Bone marrow (tissue), 2 donors: Measurements from ENCODE around the gene NAP1L1.

ENCODE experiments used
- DNase-seq, 2 donors: peaks; one replicate each; lab custom pipeline; 2025; lab: John Stamatoyannopoulos, UW

Gene NAP1L1

DNA sequence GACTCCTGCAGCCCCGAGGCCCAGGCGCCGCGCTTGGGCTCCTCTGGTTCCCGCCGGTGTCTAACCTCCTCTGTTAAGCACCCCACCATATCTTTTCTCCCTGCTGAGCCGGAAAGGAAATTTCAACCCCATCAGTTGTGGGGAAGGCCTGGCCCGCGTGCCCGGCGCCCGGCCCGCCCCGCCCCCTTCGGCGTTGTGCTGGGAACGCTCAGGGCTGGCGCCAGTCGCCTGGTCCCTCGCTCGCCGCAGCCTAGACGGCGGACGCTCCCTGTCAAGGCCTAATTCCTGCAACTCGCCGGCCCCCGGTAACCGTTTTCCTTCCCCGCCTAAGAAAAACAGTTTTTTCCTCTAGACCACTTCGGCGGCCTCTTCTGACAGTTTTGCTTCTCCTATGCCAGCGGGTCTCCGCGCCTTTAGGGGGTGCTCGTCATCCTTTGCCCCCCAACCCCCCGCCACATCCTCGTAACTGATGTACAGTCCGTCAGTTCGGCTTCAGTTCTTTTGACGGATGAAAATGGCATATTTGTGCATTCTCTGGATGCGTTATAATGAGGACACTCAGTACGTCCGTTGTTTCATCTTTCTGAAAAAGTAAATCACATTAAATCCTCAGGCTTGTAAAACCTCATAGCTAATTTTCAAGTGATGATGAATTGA lies 506 bp upstream of the NAP1L1 start:
- peak in 1 of 2 donors; percentile 20 for DNase-seq

DNA sequence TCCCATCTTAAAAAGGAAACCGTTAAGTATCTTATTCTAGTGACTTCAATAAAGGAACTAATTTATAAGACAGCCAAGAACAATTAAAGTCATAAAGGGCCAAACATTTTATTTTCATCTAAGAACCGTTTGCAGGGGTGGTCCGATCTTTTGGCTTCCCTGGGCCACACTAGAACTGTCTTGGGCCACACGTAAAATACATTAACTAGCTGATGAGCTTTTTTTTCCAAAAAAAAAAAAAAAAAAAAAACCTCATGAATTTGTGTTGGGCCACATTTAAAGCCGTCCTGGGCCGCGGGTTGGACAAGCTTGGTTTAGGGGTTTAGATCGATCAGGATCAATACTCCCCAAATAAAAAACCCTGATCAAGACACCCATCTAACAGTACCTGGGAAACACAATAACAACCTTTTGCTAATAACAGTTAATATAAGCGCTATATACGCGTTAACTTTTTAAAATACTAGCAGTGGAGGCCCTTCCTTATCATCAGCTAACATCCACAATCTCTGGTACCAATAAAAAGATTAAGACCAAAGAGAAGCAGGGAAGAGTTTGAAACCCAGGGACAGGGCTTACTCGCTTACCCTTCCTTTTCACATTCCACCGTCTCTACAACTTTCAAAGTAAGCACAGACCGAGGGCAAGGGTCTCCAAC lies 1.1 kb downstream of the NAP1L1 start:
- DNase-seq, result no peak

DNA sequence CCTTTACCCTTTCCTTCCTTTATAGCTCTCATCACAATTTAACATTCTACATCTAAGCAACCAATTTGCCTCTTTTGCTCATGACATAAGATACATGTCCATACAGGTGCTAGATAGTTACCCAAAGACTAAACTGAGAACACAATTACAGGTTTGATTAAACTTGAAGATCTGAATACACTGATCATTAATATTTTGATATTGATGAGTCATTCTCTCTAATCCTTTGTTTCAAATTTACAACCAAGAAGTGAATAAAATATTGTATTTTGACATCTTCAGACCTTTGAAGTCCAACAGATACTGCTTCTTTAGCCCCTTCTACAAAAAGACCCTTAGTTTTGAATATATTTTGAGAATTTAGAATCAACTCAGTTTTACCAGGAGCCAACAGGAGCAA lies 2.6 kb downstream of the NAP1L1 start:
- no peak for DNase-seq

DNA sequence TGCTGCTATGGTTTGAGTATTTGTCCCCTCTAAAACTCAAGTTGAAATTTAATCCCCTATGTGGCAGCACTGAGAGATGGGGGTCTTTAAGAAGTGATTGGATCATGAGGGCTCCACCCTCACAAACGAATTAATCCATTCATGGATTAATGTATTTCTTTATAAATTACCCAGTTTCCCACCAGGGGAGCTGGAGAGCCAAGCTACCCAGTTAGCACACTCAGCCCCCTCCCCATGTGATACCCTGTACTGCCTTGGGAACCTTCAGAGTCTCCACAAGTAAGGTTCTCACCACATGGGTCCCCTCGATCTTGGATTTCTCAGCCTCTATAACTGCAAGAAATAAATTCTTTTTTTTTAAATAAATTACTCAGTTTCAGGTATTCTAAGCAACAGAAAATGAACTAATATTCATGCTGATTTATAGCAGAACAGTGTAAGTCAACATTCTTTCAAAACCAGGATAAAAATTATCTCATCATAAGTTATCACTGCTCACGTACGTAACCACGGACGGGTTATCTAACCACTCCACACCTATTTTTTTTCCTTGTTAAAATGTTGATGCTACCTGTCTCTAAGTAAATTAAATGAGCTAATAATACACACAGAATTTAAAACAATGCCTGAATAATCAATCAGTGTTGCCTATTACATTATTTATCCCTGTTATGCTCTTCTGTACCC lies 3.6 kb downstream of the NAP1L1 start:
- no peak for DNase-seq

GRCh38 chr12:76080017-76080728 lies 4.3 kb downstream of the NAP1L1 start:
- DNase-seq, result no peak

DNA sequence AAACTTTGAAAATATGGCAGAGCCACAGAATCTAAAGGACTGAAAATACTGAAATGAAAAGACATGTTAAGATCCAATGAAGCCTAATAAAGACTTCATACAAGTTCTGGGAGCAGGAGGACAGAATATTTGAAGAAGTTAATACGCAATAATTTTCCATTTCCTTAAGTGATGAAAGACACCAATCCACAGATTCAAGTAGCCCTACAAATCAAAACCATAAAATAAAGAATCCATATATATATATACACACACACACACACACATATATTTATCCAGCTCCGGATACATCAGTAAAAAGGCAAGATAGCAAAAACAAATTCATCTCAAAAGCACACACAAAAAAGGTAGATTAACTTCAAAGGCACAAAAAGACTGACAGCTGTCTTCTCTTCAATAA lies 5.7 kb downstream of the NAP1L1 start:
- no peak for DNase-seq

DNA sequence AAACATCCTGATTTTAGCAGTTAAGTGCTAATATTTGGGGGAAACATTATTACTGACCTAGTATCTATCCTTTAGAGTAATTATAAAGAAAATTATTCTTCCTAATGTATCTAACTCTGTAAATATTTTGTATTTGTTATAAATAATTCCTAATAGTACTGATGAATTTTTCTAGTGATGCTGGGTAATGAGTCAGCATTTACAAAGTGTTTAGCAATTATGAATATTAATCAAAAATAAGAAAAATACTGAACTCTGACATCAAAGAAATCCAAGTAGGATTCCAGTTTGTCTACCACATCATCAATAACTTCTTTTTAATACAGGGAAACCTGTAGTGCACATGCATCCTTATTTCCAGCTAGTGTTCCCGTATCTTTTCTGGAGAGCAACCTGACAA lies 9.0 kb downstream of the NAP1L1 start:
- no peak for DNase-seq

GRCh38 chr12:76074701-76075336 lies 9.7 kb downstream of the NAP1L1 start:
- no peak for DNase-seq

DNA sequence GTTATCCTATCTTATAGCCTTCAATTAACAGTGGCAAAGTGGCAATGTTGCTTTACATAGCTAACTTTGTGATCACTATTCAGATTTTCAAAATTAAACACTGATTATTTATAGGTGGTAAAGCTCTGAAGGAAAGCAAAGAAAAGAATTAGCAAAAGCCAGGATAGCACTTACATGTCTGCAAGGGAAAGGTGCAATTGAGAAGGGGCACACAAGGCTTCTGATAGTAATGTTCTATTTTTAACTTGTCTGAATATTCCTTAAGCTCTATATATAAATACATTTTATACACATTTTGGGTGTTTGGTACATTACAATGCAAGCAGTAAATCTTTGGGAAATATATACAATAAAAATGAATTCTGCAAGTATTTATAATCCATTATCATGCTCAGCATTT lies 10.9 kb downstream of the NAP1L1 start:
- DNase-seq, result no peak

DNA sequence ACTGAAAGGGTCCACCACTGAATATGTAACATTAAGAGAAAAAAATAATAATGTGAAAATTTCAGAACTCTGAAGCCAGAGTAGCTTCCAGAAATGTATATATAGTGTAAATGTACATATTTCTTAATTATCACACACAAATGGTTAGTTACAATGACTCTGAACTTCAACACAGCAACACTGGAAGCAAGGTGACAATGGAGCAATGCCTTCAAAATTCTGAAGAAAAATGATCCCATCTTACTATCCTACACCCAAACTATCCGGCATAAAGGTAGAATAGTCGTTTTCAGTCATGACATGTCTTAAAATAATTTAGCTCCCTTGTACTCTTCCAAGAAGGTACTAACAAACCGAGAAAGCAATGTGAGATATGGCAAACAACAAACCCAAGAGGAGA lies 11.9 kb downstream of the NAP1L1 start:
- no peak for DNase-seq

- no peak for DNase-seq
Observed at GRCh38 chr12:76069339-76069738, 15.1 kb downstream of the NAP1L1 start.

- DNase-seq, result no peak
Observed at GRCh38 chr12:76065917-76066316, 18.6 kb downstream of the NAP1L1 start.

GRCh38 chr12:76064904-76065303 lies 19.6 kb downstream of the NAP1L1 start:
- no peak for DNase-seq

DNA sequence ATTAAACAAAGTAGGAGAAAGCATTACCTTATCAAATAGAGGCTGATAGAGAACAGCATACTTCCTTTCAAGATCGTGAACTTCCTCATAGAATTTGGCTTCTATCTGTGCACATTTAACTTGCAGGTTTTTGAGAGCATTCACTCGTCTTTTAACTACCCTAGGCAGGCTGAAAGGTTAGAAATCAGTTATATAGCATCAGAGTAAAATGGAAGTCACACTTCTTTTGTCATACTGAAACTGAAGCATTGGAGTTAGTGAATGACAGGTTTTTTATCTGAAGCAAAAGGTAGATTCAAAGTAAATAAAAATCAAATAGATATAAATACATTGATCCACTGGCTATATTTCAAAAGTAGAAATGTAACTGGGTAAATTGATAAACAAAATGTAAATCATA lies 24.4 kb downstream of the NAP1L1 start:
- DNase-seq, result no peak

DNA sequence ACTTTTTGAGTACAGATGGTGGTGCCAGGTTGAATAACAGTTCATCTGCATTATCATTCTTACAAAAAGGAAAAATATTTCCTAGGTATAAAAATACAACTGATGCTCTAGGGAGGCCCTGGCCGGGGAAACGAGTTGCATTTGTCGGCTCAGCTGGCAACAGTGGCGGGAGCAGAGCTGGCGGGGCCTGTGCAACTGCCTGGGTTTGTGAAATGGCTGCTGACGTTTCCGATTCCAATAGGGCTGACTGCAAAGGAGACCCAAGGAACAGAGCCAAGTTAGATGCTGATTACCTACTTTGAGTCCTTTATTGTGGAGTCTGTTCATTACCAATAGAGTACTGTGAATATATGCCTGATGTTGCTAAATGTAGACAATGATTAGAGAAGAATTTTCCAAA lies 27.2 kb downstream of the NAP1L1 start:
- DNase-seq, result no peak

DNA sequence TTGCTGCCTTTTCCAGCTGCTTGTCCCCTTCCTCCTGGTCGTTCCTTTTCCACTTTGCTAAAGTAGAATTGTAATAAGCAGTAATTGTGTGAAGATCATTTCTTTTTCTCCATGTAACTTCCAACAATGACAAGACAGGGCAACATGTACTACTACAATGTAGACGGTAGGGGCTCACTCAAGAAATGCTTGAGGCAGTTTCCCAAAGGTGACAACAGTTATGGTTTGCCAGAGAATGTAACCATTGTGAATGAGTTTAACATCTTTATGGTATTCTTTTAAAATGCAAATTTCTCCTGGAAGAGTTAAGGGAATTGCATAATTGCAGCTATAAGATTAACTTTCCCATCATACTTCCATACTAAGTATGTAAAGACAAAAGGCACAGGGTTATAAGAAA lies 29.1 kb downstream of the NAP1L1 start:
- no peak for DNase-seq

- DNase-seq, result no peak
Observed at GRCh38 chr12:76049575-76050251, 34.8 kb downstream of the NAP1L1 start.

DNA sequence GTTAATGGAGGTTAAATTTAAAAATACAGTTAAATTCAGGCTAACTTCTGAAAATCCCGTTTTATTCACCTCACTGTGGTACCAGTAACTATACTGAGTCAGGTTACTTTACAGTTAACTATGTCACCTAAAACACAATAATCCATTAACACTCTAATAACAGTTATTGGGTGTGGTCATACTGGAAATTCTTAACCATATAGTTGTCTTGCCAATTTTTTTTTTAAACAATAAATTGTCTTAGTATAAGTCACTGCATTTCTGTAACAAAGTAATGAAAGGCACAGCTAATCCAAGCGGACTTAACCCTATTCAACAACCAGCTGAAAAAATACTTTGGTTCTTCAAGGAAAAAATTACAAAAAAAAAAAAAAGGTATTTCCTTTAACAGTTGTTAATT lies 36.7 kb downstream of the NAP1L1 start:
- DNase-seq, result no peak

GRCh38 chr12:76047060-76047459 lies 37.4 kb downstream of the NAP1L1 start:
- DNase-seq, result no peak

GRCh38 chr12:76043377-76043776 lies 41.1 kb downstream of the NAP1L1 start:
- no peak for DNase-seq

GRCh38 chr12:76042147-76042546 lies 42.3 kb downstream of the NAP1L1 start:
- DNase-seq, result no peak

- DNase-seq, result no peak
Observed at GRCh38 chr12:76041406-76041805, 43.1 kb downstream of the NAP1L1 start.
